ENCODE measurements around the gene TFAP2A. TPM values are rescaled to one million over a fixed set of nuclear protein-coding genes. Genes with fewer than 3 reads are reported as not detected.
A peak's percentile ranks its signal among the peaks of the same experiment; 100 is the strongest.

TFAP2A gene
- total RNA-seq, 1 donor from 2014 or later, result 59.6 TPM

- Mint-ChIP-seq H3K4me3 (ENCODE audit: unreplicated experiment) (peak overlapping the region; percentile 99), H3K4me1 (ENCODE audit: unreplicated experiment) (peaks cover 17% of the 10 kb centered on the region), H3K27me3 (ENCODE audit: unreplicated experiment) (peaks cover 6% of the 10 kb centered on the region), H3K36me3 (ENCODE audit: unreplicated experiment) (peaks cover 6% of the 10 kb centered on the region), H3K9me3 (ENCODE audit: unreplicated experiment) (no peaks in the 10 kb centered on the region), H3K27ac (ENCODE audit: unreplicated experiment) (peak overlapping the region; percentile 99)
- DNase-seq (ENCODE audit: extremely low spot score, unreplicated experiment), result no peak
- no peak for TF ChIP-seq CTCF (IDR thresholded peaks at IDR 0.05)
Measured at GRCh38 chr6:10415617-10416480, 975 bp upstream of the TFAP2A start.

- peak overlapping the region; percentile 99 for H3K27ac Mint-ChIP-seq (ENCODE audit: unreplicated experiment)
- DNase-seq (ENCODE audit: extremely low spot score, unreplicated experiment), result peak; percentile 86
- no peaks in the 10 kb centered on the region for H3K27me3 Mint-ChIP-seq (ENCODE audit: unreplicated experiment)
- H3K36me3 Mint-ChIP-seq (ENCODE audit: unreplicated experiment), result peaks cover 20% of the 10 kb centered on the region
- TF ChIP-seq CTCF (IDR thresholded peaks at IDR 0.05), result peak; percentile 56
- H3K9me3 Mint-ChIP-seq (ENCODE audit: unreplicated experiment), result no peaks in the 10 kb centered on the region
- peak overlapping the region; percentile 99 for H3K4me3 Mint-ChIP-seq (ENCODE audit: unreplicated experiment)
- peaks cover 11% of the 10 kb centered on the region for H3K4me1 Mint-ChIP-seq (ENCODE audit: unreplicated experiment)
Measured at GRCh38 chr6:10413850-10414738, 780 bp downstream of the TFAP2A start.

- H3K9me3 Mint-ChIP-seq (ENCODE audit: unreplicated experiment), result no peaks in the 10 kb centered on the region
- peak overlapping the region; percentile 99 for H3K27ac Mint-ChIP-seq (ENCODE audit: unreplicated experiment)
- no peak for TF ChIP-seq CTCF (IDR thresholded peaks at IDR 0.05)
- peaks cover 26% of the 10 kb centered on the region for H3K36me3 Mint-ChIP-seq (ENCODE audit: unreplicated experiment)
- peak overlapping the region; percentile 99 for H3K4me3 Mint-ChIP-seq (ENCODE audit: unreplicated experiment)
- peaks cover 11% of the 10 kb centered on the region for H3K4me1 Mint-ChIP-seq (ENCODE audit: unreplicated experiment)
- DNase-seq (ENCODE audit: extremely low spot score, unreplicated experiment), result no peak
- H3K27me3 Mint-ChIP-seq (ENCODE audit: unreplicated experiment), result no peaks in the 10 kb centered on the region
Measured at GRCh38 chr6:10413262-10413849, 1.5 kb downstream of the TFAP2A start.

- H3K36me3 Mint-ChIP-seq (ENCODE audit: unreplicated experiment), result peaks cover 32% of the 10 kb centered on the region
- H3K4me1 Mint-ChIP-seq (ENCODE audit: unreplicated experiment), result peaks cover 18% of the 10 kb centered on the region
- peak overlapping the region; percentile 100 for H3K27ac Mint-ChIP-seq (ENCODE audit: unreplicated experiment)
- TF ChIP-seq CTCF (IDR thresholded peaks at IDR 0.05), result no peak
- DNase-seq (ENCODE audit: extremely low spot score, unreplicated experiment), result no peak
- no peaks in the 10 kb centered on the region for H3K9me3 Mint-ChIP-seq (ENCODE audit: unreplicated experiment)
- H3K4me3 Mint-ChIP-seq (ENCODE audit: unreplicated experiment), result peak overlapping the region; percentile 99
- no peaks in the 10 kb centered on the region for H3K27me3 Mint-ChIP-seq (ENCODE audit: unreplicated experiment)
Measured at GRCh38 chr6:10412461-10413261, 2.2 kb downstream of the TFAP2A start.
